DMS114 treated with DMSO at 0.1 percent for 48 hours (cell line): ENCODE data around the gene FOXN3.

Experiments used
- DNase-seq: peaks from one replicate; lab custom pipeline; 2025; ENCODE audit not compliant: unreplicated experiment; lab: John Stamatoyannopoulos, UW

FOXN3 gene

DNA sequence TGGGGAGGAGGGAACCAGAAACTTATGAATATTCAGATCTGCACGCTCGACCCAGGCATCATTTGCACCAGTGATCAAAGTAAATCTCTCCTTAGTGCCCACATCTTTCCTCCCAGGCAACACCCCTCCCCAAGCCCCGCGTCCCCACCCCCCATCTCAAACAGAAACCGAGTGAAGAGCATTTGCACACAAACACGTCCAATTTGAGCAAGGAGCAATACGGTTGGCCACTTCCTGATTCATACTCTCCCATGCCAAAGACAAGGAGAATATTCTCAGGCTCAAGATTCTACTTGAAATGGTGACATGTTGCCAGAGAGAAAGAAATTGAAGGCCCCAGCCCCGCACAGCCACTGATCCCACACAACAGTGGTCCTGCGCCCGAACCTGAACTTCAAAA, 7.1 kb downstream of the FOXN3 start:
- no peak for DNase-seq

DNA sequence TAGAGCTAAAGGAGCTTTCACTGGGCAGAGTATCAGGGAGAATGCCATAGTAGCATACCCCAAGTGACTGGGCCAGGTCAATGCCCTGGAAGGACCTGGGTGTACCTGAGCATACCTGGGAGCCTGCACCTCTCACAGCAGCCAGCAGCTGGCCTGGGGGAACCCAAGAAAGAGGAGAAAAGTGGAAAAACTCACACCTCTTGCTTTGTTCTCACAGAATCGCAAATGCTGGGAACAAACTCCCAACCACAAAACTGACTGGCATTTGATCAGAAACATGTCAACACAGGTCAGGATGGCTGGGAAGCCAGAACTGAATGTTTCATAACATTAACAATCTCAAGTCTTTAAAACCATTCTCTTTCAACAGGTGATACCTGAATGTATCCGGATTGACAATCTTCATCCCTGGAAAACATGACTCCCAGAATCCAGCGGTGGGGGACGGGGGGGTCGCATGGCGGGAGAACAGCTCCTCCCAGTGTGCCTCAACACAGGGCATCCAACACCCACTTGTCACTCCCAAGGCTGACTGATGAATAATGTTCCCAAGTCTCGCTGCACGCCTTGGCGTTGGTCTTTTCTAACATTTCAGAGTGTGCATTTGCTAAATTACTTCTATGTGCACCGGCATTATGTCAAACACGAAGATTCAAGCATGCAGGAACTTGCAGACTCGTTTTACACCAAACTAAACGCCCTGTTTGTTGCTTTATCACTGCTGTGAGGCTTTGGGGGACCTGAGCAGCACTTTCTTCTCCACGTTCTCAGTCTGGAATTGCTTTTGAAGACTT, 7.9 kb downstream of the FOXN3 start:
- no peak for DNase-seq

DNA sequence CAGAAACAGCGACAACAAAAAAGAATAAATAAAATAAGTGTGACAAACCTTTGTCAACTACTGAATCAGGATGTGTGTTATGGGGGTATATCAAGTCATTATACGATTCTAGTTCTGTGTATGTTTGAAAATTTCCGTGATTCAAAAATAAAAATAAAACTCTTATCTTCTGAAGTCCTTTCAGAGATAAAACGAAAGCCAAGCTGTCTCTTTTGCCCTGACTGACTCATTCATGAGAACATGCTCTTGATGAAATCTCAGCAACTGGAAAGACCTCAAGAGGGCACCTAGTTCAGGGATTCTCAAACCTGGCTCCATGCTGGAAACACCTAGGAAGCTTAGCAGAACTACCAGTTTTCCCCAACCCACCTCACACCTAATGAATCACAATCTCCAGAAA, 9.2 kb downstream of the FOXN3 start:
- no peak for DNase-seq

DNA sequence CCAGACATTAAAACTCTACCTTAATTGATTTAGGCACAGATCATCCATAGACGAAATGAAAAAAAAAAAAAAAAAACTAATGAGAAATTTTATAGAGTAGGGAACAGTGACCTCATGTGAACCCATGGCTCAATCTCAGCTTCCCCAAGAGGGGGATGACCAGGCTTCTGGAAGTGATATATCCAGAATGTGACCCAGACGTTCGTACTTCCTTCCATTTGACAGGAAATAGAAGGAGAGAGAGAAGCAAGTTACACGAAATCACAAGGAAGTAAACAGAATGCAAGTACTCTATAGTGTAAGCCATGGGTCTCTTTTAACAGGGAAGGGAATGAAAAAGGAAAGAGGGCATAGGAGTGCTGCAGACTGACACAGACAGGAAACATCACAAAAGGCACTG, 10.1 kb downstream of the FOXN3 start:
- no peak for DNase-seq

DNA sequence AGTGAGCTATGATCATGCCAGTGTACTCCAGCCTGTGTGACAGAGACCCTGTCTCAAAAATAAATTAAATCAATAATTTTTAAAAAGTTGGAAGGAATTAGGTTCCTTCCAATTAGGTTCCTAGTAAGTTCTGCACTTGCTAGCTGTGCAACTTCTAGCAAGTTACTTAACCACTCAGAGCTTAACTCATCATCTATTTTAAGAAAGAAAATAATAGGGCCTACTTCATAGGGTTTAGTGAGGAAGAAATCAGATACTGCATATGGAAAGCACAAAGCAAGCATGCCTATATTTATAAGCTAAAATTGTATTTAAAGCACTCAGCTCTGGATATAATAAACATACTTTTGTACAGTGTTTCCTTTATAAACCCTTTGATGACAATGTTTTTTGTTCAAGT, 10.7 kb downstream of the FOXN3 start:
- DNase-seq: no peak

DNA sequence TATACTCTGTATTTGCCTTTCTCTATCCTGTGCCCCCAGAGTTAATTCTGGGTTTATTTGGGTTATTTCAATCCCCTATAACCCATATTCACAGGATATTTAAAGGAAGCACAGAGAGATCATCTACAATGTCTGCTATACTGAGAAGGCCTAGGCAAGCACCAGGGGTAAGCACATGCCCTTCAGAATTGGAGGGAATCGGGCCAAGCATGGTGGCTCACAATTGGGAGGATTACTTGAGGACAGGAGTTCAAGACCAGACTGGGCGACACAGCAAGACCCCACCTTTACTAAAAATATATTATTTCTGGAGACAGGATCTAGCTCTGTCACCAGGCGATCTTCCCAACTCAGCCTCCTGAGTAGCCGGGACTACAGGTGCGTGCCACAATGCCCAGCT, 11.3 kb downstream of the FOXN3 start:
- no peak for DNase-seq

DNA sequence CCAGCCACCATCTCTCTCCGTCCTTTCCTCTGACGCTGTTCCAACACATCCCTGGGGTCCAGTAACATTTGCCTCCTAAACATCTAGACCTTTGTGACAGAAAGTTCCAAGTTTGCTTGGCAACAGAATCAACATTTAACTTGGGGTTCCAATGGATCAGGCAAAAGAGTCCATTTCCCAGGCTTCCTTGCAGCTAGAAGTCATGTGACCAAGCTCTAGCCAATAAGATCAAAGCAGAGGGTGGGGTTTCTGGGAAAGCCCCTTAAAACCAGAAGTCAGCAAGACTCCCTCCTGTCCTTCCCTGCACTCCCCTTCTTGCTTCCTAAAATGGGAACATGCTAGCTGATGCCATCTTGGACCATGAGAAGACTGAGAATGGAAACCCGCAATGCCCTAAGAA, 14.7 kb downstream of the FOXN3 start:
- DNase-seq: no peak

DNA sequence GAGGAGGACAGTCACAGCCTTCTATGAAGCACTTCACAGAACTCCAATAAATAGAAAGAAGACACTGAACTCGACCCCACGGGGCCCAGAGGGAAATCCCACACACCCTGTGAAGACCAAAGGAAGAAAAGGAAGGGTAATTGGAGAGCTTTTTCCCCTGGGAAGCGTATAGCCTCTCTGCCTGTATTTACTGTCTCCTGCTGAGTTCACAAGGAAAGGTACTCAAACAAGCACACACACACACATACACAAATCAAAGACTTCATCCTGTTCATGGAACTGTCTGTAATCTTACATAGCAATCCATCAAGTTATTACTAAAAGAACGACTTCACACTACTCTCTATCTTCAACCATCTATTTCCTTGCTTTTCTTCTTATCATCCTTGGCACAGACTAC, 15.3 kb downstream of the FOXN3 start:
- no peak for DNase-seq

DNA sequence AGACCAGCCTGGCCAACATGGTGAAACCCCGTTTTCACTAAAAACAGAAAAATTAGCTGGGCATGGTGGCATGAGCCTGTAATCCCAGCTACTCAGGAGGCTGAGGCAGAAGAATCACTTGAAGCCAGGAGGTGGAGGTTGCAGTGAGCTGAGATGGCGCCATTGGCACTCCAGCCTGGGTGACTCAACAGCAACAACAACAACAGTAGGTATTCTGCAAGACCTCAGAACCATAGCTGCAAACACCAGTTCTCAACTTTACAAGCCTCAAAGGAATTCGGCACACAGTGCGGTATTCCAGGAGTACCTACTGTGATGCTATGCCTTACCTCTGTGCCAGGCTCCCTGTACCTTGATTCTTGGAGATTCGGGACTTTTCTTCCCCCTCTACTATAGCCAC, 15.8 kb downstream of the FOXN3 start:
- DNase-seq: no peak

DNA sequence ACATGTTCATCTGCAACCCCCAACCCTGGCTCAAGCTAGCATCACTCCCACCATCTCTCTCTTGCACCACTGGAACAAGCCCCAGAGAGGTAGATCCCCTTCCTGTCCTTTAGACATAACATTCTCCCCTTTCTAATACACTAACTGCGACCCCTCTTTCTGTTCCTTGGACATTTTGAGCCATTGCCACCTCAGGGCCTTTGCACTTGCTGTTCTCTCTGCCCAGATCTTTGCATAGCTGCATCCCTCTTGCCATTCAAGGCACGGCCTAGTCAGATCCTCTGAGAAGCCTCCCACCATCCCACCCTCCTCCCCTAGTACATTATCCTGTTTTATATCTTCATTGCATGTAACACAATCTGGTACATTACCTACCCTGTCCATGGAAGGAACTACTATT, 16.5 kb downstream of the FOXN3 start:
- DNase-seq: no peak

DNA sequence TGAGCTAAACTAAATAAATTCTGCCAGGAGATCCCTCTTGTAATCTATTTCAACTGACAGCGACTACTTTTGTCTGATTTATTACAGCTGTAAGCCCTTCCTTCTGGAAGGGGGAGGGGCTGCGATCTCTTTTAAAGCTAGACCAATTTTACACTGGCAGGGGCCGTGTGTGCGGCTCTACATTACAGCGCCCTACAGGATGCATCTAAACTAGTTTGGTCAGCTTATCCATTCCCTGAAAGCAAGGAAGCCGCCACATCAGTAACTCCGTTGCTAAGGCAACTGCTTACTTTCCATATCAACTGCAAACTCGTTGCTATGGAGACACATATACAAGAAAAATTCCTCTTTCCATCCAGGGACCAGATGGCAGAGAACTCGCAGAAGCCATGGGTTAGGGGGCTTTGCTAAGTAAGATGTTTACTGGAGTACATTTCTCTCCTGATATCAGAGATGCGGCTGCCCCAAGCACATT, 17.4 kb downstream of the FOXN3 start:
- no peak for DNase-seq

DNA sequence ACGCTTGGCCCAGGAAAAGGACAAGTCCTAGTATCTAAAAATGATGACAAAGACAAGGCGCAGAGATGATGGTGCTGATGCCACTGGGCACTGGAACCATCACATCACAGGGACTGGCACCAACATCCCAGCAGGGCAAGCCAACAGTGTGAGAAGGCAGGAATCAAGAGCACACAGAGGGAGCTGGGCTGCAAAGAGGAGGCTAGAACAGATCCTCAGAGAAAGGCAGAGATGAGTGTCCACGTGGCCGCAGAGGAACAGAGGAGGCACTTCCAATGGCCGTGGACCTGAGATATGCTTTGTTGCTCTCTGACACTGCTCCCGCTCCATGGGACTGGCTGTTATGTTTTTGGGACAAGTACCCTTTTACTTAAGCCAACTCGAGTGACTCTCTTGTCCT, 17.9 kb downstream of the FOXN3 start:
- DNase-seq: no peak

DNA sequence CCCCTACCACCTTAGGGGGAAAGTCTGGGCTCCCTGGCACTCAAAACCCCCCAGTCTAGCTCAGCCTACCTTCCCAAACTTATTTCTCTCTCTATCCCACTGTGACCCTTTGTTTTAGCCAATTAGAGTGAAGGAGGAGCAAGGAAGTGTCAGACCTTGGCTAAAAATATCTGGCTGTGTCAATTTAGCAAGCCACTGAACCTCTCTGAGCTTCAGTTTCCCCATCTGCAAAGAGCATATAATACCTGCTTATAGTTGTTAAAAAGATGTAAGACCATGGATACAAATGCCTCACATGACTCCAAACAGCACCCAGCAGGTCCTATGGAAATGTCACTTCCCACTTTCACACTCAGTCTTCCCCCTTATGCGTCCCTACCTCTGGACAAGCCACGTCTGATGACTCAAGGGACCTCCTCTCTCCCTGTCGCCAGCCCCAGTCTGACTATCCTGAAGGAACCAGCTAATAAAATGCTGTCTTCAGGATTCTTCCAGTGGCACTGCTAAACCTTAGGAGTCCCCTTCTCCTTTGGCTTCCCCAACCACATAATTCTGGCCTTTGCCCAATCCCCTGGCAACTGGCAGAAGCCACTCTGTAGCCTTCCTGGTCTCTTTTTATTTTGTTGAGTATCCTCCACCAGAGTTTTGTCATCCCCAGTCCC, 19.3 kb downstream of the FOXN3 start:
- no peak for DNase-seq

DNA sequence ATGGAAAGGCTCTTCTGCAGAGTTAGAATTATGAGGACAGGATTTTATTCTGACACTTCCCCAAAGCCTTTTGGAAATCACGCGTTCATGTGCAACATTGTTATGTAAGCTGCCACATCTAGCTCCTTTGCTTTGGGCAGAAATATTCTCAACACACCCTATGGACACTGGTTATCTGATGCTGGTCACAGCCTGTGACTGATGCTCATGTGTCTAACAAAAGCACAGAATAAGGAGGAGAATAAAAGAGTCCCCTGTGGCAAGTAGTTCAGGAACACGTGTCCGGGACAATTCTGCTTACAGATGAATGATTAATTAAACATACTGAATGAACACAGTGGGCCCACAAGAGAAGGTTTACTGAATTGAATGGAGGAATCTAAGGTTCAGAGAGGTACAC, 22.1 kb downstream of the FOXN3 start:
- DNase-seq: no peak

DNA sequence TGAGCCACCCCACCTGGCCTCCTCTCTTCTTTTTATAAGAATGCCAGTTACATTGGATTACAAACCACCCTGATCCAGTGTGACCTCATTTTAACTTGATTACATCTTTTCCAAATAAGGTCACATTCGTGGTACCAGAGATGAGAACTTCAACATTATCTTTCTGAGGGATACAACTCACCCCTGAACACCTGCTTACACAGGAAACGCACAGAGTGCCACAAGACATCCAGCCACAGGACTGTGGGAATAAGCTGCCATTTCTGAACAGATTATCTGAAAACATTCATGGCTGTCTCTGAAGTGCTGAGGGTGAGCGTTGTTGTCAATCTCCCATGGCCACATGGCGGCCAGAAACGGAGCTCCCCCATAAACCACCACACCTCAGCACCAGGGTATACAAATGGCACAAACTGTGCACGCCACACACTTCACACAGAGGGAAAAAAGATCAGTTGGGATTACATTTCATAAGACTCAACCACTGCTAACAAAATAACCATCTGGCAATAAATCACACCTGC, 23.7 kb downstream of the FOXN3 start:
- DNase-seq: no peak

DNA sequence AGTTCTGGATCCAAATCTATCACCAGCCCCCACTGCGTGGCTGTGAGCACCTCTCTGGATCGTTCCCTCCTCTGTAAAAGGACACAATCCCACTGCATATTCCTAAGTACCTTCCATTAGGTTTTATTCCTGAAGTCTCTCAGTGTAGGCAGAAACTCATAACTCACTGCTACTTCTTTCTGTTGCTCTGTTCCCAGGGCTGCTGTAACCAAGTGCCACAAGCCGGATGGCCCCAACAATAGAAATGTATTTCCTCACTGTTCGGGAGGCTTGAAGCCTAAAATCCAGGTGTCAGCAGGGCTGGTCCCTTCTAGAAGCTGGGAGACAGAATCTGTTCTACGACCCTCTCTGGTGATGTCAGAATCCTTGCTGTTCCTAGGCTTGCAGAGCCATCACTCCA, 24.9 kb downstream of the FOXN3 start:
- DNase-seq: no peak

DNA sequence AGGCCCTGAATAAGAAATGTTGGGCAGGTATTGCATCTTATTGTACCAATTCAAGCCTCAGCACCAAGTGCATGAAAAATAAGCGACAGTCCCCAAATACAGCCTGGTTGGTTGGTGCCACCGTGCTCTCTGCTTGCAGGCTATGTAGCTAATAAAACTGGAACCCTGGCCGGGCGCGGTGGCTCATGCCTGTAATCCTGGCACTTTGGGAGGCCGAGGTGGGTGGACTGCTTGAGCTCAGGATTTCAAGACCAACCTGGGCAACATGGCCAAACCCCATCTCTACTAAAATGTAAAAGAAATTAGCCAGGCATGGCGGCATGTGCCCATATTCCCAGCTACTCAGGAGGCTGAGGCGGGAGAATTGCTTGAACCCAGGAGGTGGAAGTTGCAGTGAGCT, 25.5 kb downstream of the FOXN3 start:
- DNase-seq: no peak

DNA sequence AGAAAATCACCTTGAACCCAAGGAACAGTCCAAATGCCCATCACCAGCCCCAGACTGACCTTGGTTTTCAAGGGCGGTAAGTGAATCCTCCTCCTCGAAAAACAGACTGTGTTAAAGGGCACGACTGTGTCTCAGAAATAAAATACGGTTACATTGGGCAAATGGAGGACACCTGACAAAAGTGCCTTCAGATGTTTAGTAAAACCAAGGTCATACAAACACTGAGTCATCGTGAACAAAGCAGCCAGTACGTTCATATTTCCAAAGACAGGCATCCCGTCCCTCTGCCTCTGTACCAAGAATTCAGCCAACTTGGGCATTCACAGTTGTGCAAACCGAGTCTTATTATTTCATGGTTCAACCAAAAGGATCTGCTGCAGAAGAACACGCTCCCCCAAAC, 25.9 kb downstream of the FOXN3 start:
- DNase-seq: no peak

DNA sequence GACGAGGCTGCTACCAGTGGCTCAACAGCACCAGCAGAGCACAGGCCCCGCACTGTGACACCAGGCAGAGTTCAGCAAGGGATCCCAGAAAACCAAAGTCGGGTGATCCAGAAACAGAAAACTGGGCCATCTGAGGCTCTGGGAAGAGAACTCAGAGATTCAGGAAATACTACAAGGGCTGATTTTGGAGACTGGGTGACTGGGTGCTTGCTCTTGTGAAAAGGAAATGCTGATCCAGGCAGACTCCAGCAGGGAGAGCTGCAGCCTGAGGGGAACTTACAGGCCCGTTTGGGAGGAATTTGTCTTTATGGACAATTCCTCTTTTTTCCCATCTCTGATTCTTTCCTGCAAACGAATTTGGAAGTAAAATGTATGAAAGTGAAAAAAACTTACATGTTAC, 28.2 kb downstream of the FOXN3 start:
- no peak for DNase-seq

DNA sequence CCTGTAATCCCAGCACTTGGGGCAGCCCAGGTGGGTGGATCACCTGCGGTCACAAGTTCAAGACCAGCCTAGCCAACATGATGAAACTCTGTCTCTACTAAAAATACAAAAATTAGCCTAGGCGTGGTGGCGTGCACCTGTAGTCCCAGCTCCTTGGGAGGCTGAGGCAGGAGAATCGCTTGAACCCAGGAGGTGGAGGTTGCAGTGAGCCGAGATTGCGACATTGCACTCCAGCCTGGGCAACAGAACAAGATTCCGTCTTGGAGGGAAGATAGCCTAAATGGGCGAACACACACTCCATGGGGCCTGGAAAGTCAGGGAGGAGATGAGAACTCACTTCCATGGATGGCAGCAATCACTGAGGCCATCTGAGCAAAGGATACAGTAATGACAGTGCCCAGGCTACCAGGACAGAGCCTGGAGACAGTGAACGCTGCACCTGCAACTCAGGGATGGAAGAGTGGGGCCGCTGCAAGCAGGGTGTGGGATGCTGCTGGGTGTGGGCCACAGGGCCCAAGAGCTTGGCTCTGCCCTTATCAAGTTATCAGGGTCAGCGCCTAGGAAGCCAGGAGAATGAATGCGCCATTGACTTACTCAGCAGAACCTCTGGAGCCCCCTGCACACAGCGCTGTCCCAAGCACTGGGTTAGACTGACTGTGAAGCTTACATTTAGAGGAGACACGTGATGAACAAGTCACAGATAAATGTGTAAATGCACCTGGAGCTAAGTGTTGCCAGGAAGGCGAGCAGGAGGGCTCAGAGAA, 28.9 kb downstream of the FOXN3 start:
- DNase-seq: no peak

DNA sequence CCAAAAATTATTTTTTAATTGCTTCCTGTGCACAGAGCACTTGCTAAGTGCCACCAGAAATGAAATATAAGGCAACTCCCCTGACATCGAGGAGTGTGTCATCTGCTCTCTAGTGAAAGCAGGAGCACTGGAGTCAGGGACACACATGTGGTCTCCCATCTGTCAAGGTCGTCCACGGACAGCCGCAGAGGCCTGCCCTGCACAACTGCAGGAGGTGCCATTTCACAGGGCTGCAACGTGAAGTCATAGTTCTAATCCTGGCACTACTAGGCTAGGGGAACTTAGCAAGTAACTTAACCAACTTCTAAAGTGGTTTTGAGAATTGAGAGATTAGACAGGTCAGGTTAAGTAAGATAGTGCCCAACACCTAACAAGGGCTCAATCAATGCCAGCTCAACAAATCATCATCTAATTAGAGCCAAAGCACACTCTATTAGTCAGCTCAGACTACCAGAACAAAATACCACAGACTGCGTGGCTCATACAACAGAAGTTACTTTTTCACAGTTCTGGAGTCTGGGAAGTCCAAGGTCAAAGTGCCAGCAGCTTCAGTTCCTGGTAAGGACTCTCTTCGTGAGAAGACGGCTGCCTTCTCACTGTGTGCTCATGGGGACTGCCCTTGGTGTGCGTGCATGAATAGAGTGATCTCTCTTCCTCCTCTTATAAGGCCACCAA, 30.7 kb downstream of the FOXN3 start:
- DNase-seq: no peak
